ENCODE data around the gene KRTAP2-4.
"Not testable (repeated sequence)": the region's sequence is repeated elsewhere in the genome, so short reads cannot be mapped to it uniquely, and the experiment has no call there.

KRTAP2-4 gene

DNA sequence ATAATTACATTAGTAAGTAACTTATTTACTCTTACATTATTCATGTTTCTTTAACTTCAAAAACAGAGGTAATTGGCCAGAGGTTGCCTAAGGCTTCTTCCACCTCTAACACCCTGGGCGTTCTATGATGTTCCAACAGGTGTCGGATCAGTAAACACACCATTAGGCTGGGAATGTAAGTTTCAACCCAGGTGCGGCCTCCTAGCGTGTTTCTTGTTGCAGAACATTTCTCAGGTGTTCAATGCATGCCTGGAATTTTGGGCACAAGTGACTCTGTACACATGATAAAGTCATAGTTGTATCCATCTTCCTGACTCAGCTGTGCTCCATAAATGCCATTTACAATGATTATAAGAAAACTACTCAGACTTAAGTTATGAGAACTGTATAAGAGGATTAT, 11.7 kb downstream of the KRTAP2-4 start:
- TF ChIP-seq, protein P1, sequence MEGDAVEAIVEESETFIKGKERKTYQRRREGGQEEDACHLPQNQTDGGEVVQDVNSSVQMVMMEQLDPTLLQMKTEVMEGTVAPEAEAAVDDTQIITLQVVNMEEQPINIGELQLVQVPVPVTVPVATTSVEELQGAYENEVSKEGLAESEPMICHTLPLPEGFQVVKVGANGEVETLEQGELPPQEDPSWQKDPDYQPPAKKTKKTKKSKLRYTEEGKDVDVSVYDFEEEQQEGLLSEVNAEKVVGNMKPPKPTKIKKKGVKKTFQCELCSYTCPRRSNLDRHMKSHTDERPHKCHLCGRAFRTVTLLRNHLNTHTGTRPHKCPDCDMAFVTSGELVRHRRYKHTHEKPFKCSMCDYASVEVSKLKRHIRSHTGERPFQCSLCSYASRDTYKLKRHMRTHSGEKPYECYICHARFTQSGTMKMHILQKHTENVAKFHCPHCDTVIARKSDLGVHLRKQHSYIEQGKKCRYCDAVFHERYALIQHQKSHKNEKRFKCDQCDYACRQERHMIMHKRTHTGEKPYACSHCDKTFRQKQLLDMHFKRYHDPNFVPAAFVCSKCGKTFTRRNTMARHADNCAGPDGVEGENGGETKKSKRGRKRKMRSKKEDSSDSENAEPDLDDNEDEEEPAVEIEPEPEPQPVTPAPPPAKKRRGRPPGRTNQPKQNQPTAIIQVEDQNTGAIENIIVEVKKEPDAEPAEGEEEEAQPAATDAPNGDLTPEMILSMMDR (IDR thresholded peaks at IDR 0.05; ENCODE audit: borderline replicate concordance, control extremely low read depth, extremely low read depth, insufficient read depth, missing control alignments) = no peak
- in situ Hi-C loops (cut with MboI; ENCODE audit: low sequenced_read_pairs, unreplicated experiment) = no loop called here
- DNase-seq (ENCODE audit: low spot score) = no peak

DNA sequence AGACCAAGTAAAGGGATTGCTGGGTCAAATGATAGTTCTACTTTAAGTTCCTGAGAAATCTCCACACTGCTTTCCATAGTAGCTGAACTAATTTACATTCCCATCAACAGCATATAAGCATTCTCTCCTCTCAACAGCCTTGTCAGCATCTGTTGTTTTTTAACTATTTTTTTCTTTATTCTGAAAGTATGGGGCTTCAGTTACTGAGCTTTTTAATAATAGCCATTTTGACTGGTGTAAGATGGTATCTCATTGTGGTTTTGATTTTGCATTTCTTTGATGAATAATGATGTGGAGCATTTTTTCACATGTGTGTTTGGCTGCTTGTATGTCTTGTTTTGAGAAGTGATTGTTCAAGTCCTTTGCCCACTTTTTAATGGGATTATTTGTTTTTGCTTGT, 13.1 kb downstream of the KRTAP2-4 start:
- TF ChIP-seq, protein P1 (IDR thresholded peaks at IDR 0.05; ENCODE audit: borderline replicate concordance, control extremely low read depth, extremely low read depth, insufficient read depth, missing control alignments) = no peak
- in situ Hi-C loops (cut with MboI; ENCODE audit: low sequenced_read_pairs, unreplicated experiment) = no loop called here
- DNase-seq (ENCODE audit: low spot score) = no peak

DNA sequence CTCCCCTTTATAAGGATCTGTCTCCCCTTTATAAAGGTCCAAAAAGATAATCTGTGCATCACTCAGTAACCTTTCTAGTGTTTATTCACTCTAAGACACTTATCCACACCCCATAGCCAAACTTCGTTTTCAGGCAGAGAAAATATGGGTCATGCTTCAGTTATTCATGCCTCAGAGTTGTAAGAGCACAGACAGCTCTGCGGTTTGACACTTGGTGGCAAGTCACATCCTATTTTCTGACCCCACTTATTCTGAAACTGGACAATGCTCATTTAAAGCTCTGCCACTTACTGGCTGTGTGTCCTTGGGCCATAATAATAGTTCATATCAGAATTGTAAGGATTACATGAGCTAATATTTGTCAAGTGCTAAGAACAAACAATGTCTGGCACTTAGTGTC, 16.6 kb downstream of the KRTAP2-4 start:
- TF ChIP-seq, protein P1 (IDR thresholded peaks at IDR 0.05; ENCODE audit: borderline replicate concordance, control extremely low read depth, extremely low read depth, insufficient read depth, missing control alignments) = no peak
- in situ Hi-C loops (cut with MboI; ENCODE audit: low sequenced_read_pairs, unreplicated experiment) = no loop called here
- DNase-seq (ENCODE audit: low spot score) = peak; percentile 30

DNA sequence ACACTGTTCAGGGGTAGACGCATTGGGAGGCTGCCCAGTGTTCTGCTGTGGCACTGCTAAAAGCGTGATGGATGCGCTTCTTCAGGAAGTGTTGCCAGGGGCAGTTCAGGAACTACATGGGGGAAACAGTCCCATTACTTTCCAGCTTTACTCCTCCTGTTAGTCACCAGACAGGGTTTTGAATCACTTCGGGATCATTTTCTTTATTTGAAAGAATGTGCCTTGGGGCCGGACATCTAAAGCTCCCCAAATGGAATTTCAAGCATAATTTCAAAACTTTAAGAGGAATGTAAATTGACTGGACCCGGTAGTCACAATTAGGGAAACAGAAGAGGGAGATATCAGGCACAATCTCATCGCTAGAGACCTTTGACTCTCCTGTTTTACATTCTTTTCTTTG, 17.2 kb downstream of the KRTAP2-4 start:
- in situ Hi-C loops (cut with MboI; ENCODE audit: low sequenced_read_pairs, unreplicated experiment) = no loop called here
- DNase-seq (ENCODE audit: low spot score) = no peak
- TF ChIP-seq, protein P1 (IDR thresholded peaks at IDR 0.05; ENCODE audit: borderline replicate concordance, control extremely low read depth, extremely low read depth, insufficient read depth, missing control alignments) = no peak

DNA sequence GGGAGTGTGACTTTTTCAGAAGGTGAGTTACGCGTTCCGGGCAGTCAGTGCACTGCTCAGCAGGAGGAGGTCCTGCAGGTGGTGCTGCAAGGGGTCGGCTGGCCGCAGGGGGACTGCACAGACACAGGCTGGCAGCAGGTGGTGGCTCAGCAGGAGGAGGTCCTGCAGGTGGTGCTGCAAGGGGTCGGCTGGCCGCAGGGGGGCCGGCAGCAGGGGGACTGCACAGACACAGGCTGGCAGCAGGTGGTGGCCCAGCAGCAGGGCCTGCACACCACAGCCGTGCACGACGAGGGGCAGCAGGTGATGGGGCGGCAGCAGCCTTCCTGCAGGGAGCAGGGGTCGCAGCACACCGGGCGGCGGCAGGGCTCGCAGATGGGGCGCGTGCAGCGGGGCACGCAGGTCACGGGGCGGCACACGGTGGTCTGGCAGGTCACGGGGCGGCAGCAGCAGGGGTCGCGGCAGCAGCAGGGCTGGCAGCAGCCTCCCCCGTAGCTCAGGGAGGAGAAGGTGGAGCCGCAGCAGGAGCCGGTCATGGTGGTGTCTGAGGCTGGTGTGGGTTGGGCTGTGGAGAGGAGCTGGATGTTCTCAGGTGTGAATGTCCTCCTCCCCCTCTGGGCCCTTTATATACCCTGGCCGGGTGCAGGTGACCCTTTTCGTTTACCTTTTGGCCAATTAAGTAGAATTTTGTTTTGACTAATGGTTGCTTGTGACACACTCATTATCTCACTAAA, 18.8 kb downstream of the KRTAP2-4 start, which contains the start of gene KRTAP2-1:
Gene KRTAP2-1 (minus strand): TSS at position 582 of the 731 bp plus-strand sequence. CDS start 49 bp downstream, at position 533.
- in situ Hi-C loops (cut with MboI; ENCODE audit: low sequenced_read_pairs, unreplicated experiment); DNase-seq (ENCODE audit: low spot score): not testable (repeated sequence)

DNA sequence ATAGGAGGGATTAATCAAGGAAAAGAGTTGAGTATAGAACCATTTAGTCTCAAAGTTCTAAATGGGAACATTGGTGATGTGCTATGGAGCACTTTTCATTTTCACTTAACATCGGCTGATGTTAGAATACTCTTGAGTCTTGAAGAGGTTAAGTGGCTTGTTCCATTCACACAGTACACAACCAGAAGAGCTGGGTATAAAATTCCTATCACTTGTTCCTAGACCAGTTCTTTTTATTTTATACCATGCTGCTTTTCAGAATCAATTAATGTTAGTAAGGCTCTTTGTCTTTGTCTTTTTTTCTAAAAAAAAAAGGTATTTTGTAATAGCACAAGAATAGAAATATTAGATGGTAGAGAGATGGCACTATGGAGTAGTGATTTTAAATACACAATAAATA, 22.7 kb downstream of the KRTAP2-4 start:
- no peak for DNase-seq (ENCODE audit: low spot score)
- in situ Hi-C loops (cut with MboI; ENCODE audit: low sequenced_read_pairs, unreplicated experiment) = no loop called here
- TF ChIP-seq, protein P1 (IDR thresholded peaks at IDR 0.05; ENCODE audit: borderline replicate concordance, control extremely low read depth, extremely low read depth, insufficient read depth, missing control alignments) = no peak

DNA sequence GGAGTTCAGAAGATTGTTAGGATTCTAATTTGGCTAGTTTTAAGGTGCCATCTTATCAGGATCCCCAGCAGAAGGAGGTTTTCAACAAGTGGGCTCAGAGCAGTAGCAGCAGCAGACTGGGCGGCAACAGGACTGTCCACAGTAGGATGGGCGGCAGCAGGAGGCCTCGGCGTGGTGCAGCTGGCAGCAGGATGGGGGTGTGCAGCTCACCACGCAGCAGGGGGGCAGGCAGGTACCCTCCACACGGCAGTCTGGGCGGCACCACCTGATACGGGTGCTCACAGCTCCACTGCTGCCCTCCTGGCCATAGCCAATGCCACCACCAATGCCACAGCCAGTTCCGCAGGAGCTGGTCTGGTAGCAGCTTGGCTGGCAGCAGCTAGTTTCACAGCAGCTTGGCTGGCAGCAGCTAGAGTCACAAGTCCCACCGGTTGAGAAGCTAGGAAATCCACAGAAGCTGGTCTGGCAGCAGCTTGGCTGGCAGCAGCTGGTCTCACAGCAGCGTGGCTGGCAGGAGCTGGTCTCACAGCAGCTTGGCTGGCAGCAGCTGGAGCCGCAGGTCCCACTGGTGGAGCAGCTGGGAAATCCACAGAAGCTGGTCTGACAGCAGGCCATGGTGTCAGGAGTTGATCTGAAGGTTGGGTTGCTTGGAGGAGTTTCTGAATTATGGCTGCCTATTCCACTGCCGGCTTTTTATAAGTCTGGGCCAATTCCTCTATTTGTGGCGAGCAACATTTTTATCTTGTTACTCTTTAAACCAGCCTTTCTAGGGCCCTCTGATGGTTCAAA, 24.7 kb downstream of the KRTAP2-4 start, which contains the start of gene KRTAP1-1:
Gene KRTAP1-1 (minus strand): TSS at position 668 of the 789 bp plus-strand sequence. CDS start 53 bp downstream, at position 615.
- DNase-seq (ENCODE audit: low spot score); in situ Hi-C loops (cut with MboI; ENCODE audit: low sequenced_read_pairs, unreplicated experiment): not testable (repeated sequence)

Measured in GM13976 (cell line).